Keratinocyte (primary cell): Measurements from ENCODE around the gene DCAF6. TPM values are rescaled to one million over a fixed set of nuclear protein-coding genes. Genes with fewer than 3 reads are reported as not detected.

Experiments used
- DNase-seq: peaks from one replicate; pipeline ENCODE4 v3.0.0-alpha.2; 2011; ENCODE audit warnings: low read depth, missing footprints, low spot score
- FAIRE-seq: peaks from 2 replicates; lab custom pipeline; 2011; peaks lifted over from hg19 to GRCh38; lab: Jason Lieb, UNC
- H2AFZ ChIP-seq: 2 replicates; pipeline ENCODE4 v1.6.0; 2012; ENCODE audit warnings: low read length, control low read depth, inconsistent platforms; ENCODE audit not compliant: control insufficient read depth
- H3K27ac ChIP-seq: 2 replicates; pipeline ENCODE4 v1.5.1; 2011; ENCODE audit warnings: low read length; ENCODE audit not compliant: control insufficient read depth, insufficient read depth
- H3K27me3 ChIP-seq: 3 replicates; pipeline ENCODE4 v1.6.0; 2011; ENCODE audit warnings: low read length; ENCODE audit not compliant: control insufficient read depth, insufficient read depth; ENCODE audit errors: extremely low read depth
- H3K36me3 ChIP-seq, 2 experiments: 2 replicates in 1 of 2; 3 replicates in 1 of 2; pipeline ENCODE4 v1.5.1; 2011; ENCODE audit warnings: low read length in 2 of 2, mild to moderate bottlenecking in 1 of 2; ENCODE audit not compliant: control insufficient read depth in 2 of 2, insufficient read depth in 2 of 2; ENCODE audit errors: extremely low read depth in 1 of 2
- H3K4me1 ChIP-seq: 3 replicates; pipeline ENCODE4 v1.5.1; 2011; ENCODE audit warnings: low read length; ENCODE audit not compliant: control insufficient read depth, insufficient read depth; ENCODE audit errors: extremely low read depth
- H3K4me2 ChIP-seq: 3 replicates; pipeline ENCODE4 v1.6.0; 2011; ENCODE audit warnings: low read depth, low read length; ENCODE audit not compliant: control insufficient read depth, insufficient read depth; ENCODE audit errors: extremely low read depth
- H3K4me3 ChIP-seq, 3 experiments: fragments of 200-600 bp in 1 of 3; sonication (generic) in 1 of 3; 2 replicates in 2 of 3; 3 replicates in 1 of 3; pipeline ENCODE4 v1.5.1; 2011 to 2016; ENCODE audit warnings: low read length in 3 of 3, mild to moderate bottlenecking in 3 of 3, control low read depth in 2 of 3, inconsistent platforms in 1 of 3, low read depth in 1 of 3, mixed read lengths in 1 of 3, mixed run types in 1 of 3, moderate library complexity in 1 of 3; ENCODE audit not compliant: control insufficient read depth in 2 of 3, insufficient read depth in 2 of 3; ENCODE audit errors: extremely low read depth in 1 of 3
- H3K79me2 ChIP-seq: 2 replicates; pipeline ENCODE4 v1.6.0; 2012; ENCODE audit warnings: low read length; ENCODE audit not compliant: control insufficient read depth, insufficient read depth
- H3K9ac ChIP-seq: 3 replicates; pipeline ENCODE4 v1.6.0; 2011; ENCODE audit warnings: low read length; ENCODE audit not compliant: control insufficient read depth, insufficient read depth; ENCODE audit errors: extremely low read depth
- H3K9me1 ChIP-seq: 3 replicates; pipeline ENCODE4 v1.6.0; 2011; ENCODE audit warnings: low read length; ENCODE audit not compliant: control insufficient read depth, insufficient read depth; ENCODE audit errors: extremely low read depth
- H3K9me3 ChIP-seq: 2 replicates; pipeline ENCODE4 v1.5.1; 2012; ENCODE audit warnings: low read depth, low read length; ENCODE audit not compliant: control insufficient read depth
- H4K20me1 ChIP-seq: 3 replicates; pipeline ENCODE4 v1.6.0; 2011; ENCODE audit warnings: low read length; ENCODE audit not compliant: control insufficient read depth, insufficient read depth; ENCODE audit errors: extremely low read depth
- EZH2 ChIP-seq: IDR thresholded peaks from one replicate; pipeline ENCODE4 v1.6.1; 2012; ENCODE audit warnings: inconsistent platforms, mild to moderate bottlenecking, low read length, moderate library complexity
- dilution Hi-C: fragments of 300-500 bp; cut with MboI; formaldehyde crosslinking; loops from one replicate; pipeline ENCODE4 v1.7.0; 2020; ENCODE audit warnings: low sequenced_read_pairs; ENCODE audit not compliant: extremely low pct_ligation_motif_present
- polyA plus RNA-seq, 5 experiments: library from polyadenylated mRNA; depleted of rRNA in 3 of 5; stranded (reverse) in 3 of 5; stranded (forward) in 1 of 5; unstranded in 1 of 5; fragments of >200 nt; gene quantifications; 1 replicate in 1 of 5; 2 replicates in 3 of 5; 3 replicates in 1 of 5; pipeline versions ENCODE4 v1.2.1 to v1.2.3, GENCODE V29; 2011 to 2012; ENCODE audit warnings: missing spikeins in 2 of 5, low read depth in 1 of 5, low replicate concordance in 1 of 5
- TF ChIP-seq, protein P1 (sequence below), 3 experiments: IDR thresholded peaks in 1 of 3; conservative IDR thresholded peaks in 1 of 3; optimal IDR thresholded peaks in 1 of 3; 2 replicates in 2 of 3; 3 replicates in 1 of 3; pipeline versions ENCODE3 to v1.5.1; 2011; ENCODE audit warnings: low read length in 3 of 3, mild to moderate bottlenecking in 3 of 3, moderate library complexity in 2 of 3, control low read depth in 1 of 3, inconsistent platforms in 1 of 3; ENCODE audit not compliant: insufficient read depth in 2 of 3; ENCODE audit errors: extremely low read depth in 1 of 3

The DCAF6 gene
- polyA plus RNA-seq, 1 donor (not counting 4 experiments of a cell fraction or from before 2014, with no cell fraction given): 109 TPM

DNA sequence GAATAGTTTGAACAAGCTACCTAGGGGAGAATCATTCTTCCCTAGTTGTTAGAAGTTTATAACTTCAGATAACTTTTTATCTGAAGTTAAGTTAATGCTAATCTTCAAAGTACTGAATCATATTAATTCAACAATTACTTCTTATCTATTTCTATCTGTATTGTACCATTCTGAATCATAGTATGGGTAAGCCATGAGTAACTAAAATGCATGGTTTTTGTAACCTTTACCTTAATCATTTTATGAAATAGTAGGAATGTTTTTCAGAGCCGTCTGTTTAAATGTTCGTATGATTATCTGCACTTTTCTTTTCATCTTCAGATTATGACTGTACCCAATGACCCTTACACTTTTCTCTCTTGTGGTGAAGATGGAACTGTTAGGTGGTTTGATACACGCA is 50.7 kb downstream of the DCAF6 start:
- FAIRE-seq: peak; percentile 46

DNA sequence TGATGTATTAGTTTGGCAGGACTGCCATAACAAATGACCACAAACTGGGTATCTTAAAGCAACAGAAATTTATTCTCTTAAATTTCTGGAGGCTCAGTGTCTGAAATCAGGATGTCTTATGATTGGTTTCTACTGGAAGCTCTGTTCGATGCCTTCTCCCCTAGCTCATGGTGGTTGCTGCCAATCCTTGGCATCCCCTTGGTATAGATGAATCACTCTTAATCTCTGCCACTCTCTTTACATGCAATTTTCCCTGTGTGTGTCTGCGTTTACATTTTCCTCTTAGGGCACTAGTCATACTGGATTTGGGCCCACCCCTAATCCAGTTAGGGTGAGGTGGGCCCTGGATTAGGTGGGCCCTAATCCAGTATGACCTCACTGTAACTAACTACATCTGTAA is 55.1 kb downstream of the DCAF6 start:
- no peak for DNase-seq
- no peak overlapping the region for H3K9ac ChIP-seq
- no peaks in the 10 kb centered on the region for H3K79me2 ChIP-seq
- H2AFZ ChIP-seq: no peak overlapping the region
- no peaks in the 10 kb centered on the region for H4K20me1 ChIP-seq
- no peak for TF ChIP-seq EZH2
- TF ChIP-seq, protein P1, sequence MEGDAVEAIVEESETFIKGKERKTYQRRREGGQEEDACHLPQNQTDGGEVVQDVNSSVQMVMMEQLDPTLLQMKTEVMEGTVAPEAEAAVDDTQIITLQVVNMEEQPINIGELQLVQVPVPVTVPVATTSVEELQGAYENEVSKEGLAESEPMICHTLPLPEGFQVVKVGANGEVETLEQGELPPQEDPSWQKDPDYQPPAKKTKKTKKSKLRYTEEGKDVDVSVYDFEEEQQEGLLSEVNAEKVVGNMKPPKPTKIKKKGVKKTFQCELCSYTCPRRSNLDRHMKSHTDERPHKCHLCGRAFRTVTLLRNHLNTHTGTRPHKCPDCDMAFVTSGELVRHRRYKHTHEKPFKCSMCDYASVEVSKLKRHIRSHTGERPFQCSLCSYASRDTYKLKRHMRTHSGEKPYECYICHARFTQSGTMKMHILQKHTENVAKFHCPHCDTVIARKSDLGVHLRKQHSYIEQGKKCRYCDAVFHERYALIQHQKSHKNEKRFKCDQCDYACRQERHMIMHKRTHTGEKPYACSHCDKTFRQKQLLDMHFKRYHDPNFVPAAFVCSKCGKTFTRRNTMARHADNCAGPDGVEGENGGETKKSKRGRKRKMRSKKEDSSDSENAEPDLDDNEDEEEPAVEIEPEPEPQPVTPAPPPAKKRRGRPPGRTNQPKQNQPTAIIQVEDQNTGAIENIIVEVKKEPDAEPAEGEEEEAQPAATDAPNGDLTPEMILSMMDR (optimal IDR thresholded peaks at IDR 0.05 in 1 of 3, IDR thresholded peaks at IDR 0.05 in 1 of 3, conservative IDR thresholded peaks at IDR 0.05 in 1 of 3; ENCODE audit: extremely low read depth in 1 of 3, insufficient read depth in 2 of 3, low read length in 3 of 3): no peak
- FAIRE-seq: no peak
- no peaks in the 10 kb centered on the region for H3K9me3 ChIP-seq
- no peak overlapping the region for H3K4me2 ChIP-seq
- no peak overlapping the region for H3K4me3 ChIP-seq
- no peak overlapping the region for H3K27ac ChIP-seq
- dilution Hi-C loops: no loop called here
- no peaks in the 10 kb centered on the region for H3K27me3 ChIP-seq
- H3K36me3 ChIP-seq: peaks cover 4% of the 10 kb centered on the region in 2 experiments
- peaks cover 9% of the 10 kb centered on the region for H3K4me1 ChIP-seq
- peaks cover under 1% of the 10 kb centered on the region for H3K9me1 ChIP-seq

More for the DNA sequence above, 50.7 kb downstream of the DCAF6 start:
- dilution Hi-C loops: no loop called here
- H3K4me1 ChIP-seq: peaks cover 24% of the 10 kb centered on the region
- no peak overlapping the region for H2AFZ ChIP-seq
- no peak overlapping the region for H3K27ac ChIP-seq
- no peaks in the 10 kb centered on the region for H4K20me1 ChIP-seq
- H3K4me2 ChIP-seq: peak overlapping the region; percentile 17
- H3K4me3 ChIP-seq: no peak overlapping the region
- DNase-seq: peak; percentile 5
- peaks cover 25% of the 10 kb centered on the region for H3K79me2 ChIP-seq
- H3K9me1 ChIP-seq: peaks cover 2% of the 10 kb centered on the region
- H3K27me3 ChIP-seq: no peaks in the 10 kb centered on the region
- H3K9me3 ChIP-seq: no peaks in the 10 kb centered on the region
- peaks cover 1 to 10% of the 10 kb centered on the region in 2 experiments for H3K36me3 ChIP-seq
- TF ChIP-seq EZH2: no peak
- TF ChIP-seq, protein P1 (optimal IDR thresholded peaks at IDR 0.05 in 1 of 3, IDR thresholded peaks at IDR 0.05 in 1 of 3, conservative IDR thresholded peaks at IDR 0.05 in 1 of 3; ENCODE audit: extremely low read depth in 1 of 3, insufficient read depth in 2 of 3, low read length in 3 of 3): no peak
- H3K9ac ChIP-seq: no peak overlapping the region
